Stimulated activated naive CD8-positive, alpha-beta T cell treated with anti-CD3 and anti-CD28 coated beads, Interleukin-15, amount 100 ng/mL, for 72 hours (primary cell): Measurements from ENCODE around the gene FOXP3.

Experiments
- ATAC-seq: fragments of 150-1000 bp; cut with Tn5 transposase; 2 replicates; pipeline ENCODE4 v1.10.0; 2021; ENCODE audit warnings: mild to moderate bottlenecking, moderate library complexity
- DNase-seq, 2 donors: peaks; one replicate each; pipeline ENCODE4 v3.0.0; 2021 to 2022
- H3K27ac Mint-ChIP-seq, 2 donors: one replicate each; pipeline ENCODE4 v1.8.0; 2022; ENCODE audit warnings: mild to moderate bottlenecking in 2 of 2, mixed read lengths in 2 of 2, moderate library complexity in 2 of 2
- H3K27me3 Mint-ChIP-seq: one replicate; pipeline ENCODE4 v1.8.0; 2022; ENCODE audit warnings: mixed read lengths
- H3K4me1 Mint-ChIP-seq: one replicate; pipeline ENCODE4 v1.8.0; 2022; ENCODE audit warnings: mild to moderate bottlenecking, mixed read lengths
- H3K4me3 Mint-ChIP-seq, 2 donors: one replicate each; pipeline ENCODE4 v1.8.0; 2022; ENCODE audit warnings: mild to moderate bottlenecking in 2 of 2, mixed read lengths in 2 of 2, moderate library complexity in 1 of 2
- H3K9me3 Mint-ChIP-seq, 2 donors: one replicate each; pipeline ENCODE4 v1.8.0; 2022; ENCODE audit warnings: mixed read lengths in 2 of 2

Gene FOXP3

GRCh38 chrX:49202022-49202421, 62.5 kb downstream of the FOXP3 start:
- ATAC-seq: no peak
- no peak overlapping the region for H3K4me3 Mint-ChIP-seq
- no peaks in the 10 kb centered on the region for H3K9me3 Mint-ChIP-seq
- H3K4me1 Mint-ChIP-seq: peaks cover 23% of the 10 kb centered on the region
- H3K27ac Mint-ChIP-seq: no peak overlapping the region
- no peaks in the 10 kb centered on the region for H3K27me3 Mint-ChIP-seq
- DNase-seq: no peak
